Pulmonary artery endothelial cell (primary cell): ENCODE data around the gene TRIM25. TPM values are rescaled to one million over a fixed set of nuclear protein-coding genes. Genes with fewer than 3 reads are reported as not detected.

Experiments
- DNase-seq: peaks from one replicate; pipeline ENCODE4 v3.0.0-alpha.2; 2011; ENCODE audit warnings: low read depth, low spot score
- total RNA-seq: library from RNA; depleted of rRNA; stranded (reverse); fragments of >200 nt; gene quantifications from 2 replicates; pipeline ENCODE4 v1.2.3, GENCODE V29; 2014

TRIM25 gene
- total RNA-seq, 1 donor from 2014 or later: 27.5 TPM

DNA sequence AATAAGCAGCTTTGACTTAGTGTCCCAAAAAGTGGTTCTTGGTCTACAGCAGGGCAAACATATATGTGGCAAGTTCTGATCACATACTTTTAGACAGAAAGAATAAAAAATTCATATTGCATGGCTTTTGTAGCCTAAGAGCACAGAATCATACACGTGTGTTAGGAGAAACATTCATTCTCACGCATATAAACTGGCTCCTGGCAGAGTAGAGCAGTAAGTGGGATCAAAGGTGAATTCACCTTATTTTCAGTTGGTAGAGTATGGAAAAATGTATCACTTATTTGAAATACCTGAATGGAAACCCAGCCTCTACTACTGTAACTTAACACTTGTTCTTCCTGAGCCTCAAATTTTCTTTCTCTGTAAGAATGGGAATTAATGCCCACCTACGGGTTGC, 45.1 kb downstream of the TRIM25 start:
- DNase-seq: no peak

DNA sequence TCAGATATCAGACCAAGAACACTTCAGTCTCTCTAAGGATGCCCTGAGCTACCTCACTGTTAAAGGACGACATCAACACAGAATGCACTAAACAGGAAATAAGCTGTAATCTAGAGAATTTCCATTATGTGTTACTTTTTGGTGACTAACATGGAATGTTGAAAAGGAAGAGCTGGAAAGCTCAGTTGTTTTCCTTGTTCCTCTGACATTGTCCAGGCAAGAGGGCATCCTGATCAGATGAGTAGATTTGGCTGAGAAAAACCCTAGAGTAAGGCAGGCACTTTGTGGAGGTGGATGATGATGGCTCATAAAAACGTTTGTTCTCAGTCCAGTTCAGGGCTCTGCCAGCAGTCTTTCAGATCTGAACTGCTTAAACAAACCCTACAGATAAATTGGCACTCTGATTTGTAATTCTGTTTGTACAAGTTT, 45.9 kb downstream of the TRIM25 start:
- peak; percentile 90 for DNase-seq

DNA sequence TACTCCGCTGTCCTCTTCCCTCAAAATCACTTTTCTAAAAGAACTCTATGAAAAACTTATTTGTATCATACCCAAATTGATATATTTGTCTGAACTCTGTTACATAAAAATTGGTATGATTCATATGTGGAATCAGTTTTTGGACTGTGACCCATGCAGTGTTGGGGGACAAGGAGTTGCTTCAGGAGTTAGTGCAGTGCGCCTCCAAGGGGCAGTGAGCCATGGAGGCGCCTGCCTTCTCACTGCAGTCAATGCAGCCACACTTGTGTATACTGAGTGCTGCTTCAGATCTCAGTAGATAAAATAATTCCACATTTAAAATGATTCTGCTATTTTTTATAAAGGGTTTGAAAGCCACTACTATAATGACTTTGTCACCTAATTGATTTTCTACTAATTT, 47.4 kb downstream of the TRIM25 start:
- no peak for DNase-seq

DNA sequence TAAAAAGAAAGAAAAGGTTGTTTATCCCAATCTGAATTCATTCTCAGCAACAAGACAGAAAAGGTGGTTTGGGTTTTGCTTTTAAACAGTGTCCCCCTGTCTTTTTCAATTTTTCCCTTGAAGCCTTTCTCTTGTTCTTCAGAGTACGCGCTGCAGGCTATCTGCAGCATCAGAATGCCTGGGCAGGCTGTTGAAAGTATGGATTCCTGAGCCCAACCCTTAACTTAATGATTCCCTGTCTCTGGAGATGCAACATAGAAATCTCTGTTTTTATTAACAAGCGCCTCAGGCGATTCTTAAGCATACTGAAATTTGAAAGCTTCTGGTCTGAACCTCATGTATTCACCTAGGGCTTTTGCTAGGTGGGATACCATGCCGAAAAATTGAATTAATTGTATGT, 47.8 kb downstream of the TRIM25 start:
- DNase-seq: no peak

DNA sequence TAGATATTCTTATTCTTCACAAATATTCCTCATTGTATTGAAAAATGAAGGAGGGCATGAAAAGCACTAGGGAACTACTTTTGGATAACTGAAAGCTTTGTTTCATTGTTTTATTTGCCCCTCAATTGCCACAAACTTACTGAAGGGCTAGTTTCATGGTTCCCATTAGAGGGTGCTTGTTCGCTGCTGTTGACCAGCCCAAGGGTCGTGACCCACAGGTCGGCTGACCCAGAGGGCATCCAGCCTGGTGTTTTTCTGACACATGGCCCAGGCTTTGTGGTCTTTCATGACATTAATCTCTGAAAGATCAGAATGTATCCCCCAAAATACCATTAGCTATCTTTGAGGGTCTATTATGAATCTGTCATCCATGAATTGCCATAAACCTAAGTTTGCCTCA, 49.9 kb downstream of the TRIM25 start:
- no peak for DNase-seq

DNA sequence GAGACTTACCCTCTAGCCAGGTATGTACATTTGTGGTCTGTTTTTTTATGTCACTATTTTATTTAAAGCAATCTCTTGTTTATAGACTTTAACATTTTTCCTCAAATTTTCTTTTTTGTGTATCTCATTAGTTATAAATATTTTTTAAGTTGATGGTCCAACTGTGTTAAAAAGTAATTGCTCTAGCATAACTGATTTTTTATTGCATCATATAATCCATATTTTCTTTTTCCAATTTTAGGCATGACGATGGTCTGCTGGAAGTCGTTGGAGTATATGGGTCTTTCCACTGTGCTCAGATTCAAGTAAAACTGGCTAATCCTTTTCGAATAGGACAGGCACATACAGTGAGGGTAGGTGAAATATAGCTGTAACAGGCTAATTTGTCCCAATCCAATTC, 52.0 kb downstream of the TRIM25 start:
- DNase-seq: no peak

DNA sequence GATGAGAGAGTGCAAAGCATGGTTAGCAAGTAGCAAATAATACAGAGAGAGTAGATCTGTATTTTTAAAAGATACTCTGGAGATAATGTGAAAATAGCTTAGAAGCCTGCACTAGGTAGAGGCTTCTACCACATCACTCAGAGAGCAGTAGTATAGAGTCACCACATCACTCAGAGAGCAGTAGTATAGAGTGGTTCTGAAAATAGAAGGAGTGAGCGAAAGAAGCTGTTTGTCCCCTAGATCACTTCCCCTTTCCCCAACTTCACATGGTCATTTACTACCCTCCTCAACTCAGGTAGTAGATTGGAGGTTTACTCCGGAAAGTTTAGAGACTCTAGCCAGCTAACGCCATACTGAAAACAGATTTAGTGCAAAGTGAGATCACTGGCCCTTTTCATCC, 62.8 kb downstream of the TRIM25 start:
- no peak for DNase-seq

DNA sequence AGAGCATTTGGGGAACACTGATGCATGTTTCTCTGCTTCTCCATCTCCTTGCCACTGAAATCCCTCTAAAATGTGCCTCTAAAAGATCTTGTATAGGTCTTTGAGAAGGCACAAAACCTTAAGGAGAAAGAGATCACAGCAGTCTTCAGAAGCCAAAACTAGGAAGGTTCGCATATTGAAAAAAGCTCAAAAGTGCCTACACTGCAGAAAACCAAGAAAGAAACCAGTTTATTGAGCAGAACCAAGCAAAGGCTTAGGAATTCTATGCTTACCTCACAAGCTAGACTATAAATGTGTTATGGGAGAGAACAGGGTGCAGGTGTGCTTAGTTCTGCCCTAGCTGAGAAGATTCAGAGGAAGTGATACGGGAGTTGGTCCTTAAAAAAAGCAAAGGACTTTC, 63.3 kb downstream of the TRIM25 start:
- no peak for DNase-seq

DNA sequence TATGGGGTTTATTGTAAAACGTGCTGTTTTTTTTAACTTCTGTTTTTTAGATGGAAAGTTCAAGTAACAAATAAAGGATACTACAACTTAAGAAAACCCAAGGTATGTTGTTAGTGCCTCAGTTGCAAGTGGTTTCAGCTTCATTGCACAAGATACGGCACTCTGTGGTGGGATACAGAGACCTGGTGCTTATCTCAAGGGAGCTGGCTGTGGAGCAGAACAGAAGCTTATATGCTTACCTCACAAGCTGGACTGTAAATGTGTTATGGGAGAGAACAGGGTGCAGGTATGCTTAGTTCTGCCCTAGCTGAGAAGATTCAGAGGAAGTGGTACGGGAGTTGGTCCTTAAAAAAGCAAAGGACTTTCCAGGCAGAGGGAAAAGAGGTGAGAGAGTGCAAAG, 64.7 kb downstream of the TRIM25 start:
- DNase-seq: no peak

DNA sequence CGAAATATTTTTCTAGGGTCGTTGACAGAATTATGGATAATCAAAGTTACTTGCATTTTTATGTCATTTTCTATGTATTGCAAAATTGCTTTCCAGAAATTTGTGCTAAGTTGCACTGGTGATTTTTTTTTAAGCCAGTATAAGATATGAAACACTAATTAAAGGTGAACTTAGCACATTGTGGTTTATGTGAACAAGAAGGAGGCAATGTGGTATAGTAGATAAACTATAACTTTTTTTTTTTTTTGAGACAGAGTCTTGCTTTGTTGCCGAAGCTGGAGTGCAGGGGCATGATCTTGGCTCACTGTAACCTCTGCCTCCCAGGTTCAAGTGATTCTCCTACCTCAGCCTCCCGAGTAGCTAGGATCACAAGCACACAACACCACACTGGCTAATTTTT, 66.7 kb downstream of the TRIM25 start:
- DNase-seq: no peak

DNA sequence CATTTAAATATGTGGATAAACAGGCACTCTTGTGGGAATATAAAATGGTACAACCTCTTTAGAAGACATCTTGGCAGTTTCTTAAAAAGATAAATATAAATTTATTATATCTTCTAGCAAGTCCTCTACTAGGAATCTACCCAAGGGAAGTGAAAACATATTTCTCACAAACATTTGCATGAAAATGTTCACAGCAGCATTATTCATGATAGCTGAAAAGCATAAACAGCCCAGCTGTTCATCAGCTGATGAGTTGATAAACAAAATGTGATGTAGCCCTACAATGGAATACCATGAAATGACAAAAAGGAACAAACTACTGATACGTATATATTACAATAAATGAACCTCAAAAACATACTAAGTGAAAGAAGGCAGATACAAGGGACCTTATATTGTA, 67.9 kb downstream of the TRIM25 start:
- no peak for DNase-seq

DNA sequence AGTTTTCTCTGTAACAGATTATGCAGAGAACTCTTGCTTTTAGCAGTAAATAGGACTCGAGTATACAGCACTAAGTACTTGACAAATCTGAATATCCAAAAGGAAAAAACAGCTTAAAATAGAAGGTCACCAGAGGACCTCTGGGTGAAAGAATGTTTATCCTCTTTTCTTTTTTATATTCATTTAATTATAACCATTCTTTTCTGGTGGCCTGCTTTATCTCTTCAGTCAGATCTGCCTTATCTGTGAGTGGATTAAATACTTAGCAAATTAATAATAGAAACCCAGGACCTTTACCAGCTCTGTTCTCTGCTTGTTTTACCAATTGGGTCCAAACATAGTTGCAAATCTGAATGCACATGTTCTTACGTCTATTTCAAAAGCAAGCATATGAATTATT, 71.3 kb downstream of the TRIM25 start:
- no peak for DNase-seq

DNA sequence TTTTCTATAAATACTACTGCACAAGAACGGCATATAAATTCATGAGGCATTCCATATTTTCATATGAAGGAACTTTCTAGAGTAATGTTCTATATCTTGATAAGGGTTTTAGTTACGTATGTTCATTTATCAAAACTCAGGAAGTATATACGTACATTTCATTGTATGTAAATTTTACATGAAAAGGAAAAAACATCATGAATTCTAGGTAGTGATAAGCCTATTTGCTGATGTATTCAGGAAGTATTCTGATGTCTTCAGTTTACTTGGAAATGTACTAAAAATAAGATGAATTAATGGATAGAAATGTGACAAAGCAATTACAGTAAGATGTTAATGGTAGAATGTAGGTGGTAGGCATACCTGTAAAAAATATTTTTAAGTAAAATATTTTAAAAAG, 75.2 kb downstream of the TRIM25 start:
- DNase-seq: no peak

Other genes starting within 250 kb of the TRIM25 start
- 1.3 and 1.4 TPM in 2 replicates for gene C17orf67, start 80.1 kb downstream of the TRIM25 start, total RNA-seq
- 6.9 and 12.3 TPM in 2 replicates for gene DGKE, start 79.9 kb downstream of the TRIM25 start, total RNA-seq
- gene COIL, start 47.0 kb upstream of the TRIM25 start, total RNA-seq: 14.7 and 18.9 TPM in 2 replicates
- 32.6 and 60.6 TPM in 2 replicates for gene SCPEP1, start 64.1 kb upstream of the TRIM25 start, total RNA-seq
- gene AKAP1, start 171.2 kb upstream of the TRIM25 start, total RNA-seq: 26.6 and 31.0 TPM in 2 replicates